Stimulated activated CD8-positive, alpha-beta memory T cell treated with anti-CD3 and anti-CD28 coated beads, Interleukin-2, amount 100 ng/mL, for 48 hours (primary cell): ENCODE results near the gene RNU1-3.
"Not testable (repeated sequence)": the region's sequence is repeated elsewhere in the genome, so short reads cannot be mapped to it uniquely, and the experiment has no call there.

Source experiments
- DNase-seq, 2 donors: peaks; one replicate each; pipeline ENCODE4 v3.0.0-alpha.2; 2020; ENCODE audit warnings: low read depth in 2 of 2

Gene RNU1-3

GRCh38 chr1:16666502-16667413 is at the start of gene RNU1-3:
Gene RNU1-3 (minus strand): TSS chr1:16666948.
- not testable (repeated sequence) for DNase-seq

GRCh38 chr1:16713480-16713879 is 46.7 kb upstream of the RNU1-3 start:
- DNase-seq = not testable (repeated sequence)

DNA sequence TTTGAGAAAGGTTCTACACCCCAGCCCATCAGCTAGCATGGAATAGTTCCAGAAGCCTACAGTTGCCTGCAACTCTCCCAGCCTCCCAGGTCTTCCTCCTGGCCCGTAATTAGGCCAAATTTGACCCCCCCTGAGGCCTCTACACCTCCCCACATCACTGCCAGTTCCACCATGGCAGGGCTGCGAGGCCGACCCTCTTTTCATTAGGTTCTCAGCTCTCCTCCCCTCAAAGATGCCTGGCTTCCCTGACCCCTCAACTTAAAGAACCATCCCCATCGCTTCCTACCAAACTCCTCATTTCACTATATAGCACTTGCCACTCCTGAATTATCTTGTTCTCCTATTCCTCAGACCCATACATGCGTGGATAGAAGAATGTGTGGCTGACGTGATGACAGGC is 46.2 kb upstream of the RNU1-3 start:
- DNase-seq = not testable (repeated sequence)

DNA sequence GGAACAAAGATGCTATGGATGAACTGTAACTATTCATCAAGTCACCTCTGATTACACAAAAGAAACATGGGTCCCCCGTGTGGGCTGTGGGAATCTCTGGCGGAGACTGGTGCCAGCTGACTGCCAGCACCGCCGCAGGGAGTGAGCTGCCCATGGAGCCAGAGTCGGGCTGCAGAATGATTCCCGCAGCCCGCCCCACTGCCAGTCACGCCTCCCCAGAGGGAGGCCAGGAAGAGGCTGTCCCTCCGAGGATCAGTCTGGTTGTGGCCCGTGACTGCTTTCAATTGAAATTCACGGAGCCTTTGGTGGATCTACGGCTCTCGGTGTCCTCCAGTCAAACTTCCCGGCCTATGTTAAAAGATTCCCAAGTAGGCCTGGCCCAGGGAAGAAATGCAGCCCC is 45.8 kb upstream of the RNU1-3 start:
- DNase-seq = not testable (repeated sequence)

- not testable (repeated sequence) for DNase-seq
These were observed 45.4 kb upstream of the RNU1-3 start for GRCh38 chr1:16712131-16712530.

DNA sequence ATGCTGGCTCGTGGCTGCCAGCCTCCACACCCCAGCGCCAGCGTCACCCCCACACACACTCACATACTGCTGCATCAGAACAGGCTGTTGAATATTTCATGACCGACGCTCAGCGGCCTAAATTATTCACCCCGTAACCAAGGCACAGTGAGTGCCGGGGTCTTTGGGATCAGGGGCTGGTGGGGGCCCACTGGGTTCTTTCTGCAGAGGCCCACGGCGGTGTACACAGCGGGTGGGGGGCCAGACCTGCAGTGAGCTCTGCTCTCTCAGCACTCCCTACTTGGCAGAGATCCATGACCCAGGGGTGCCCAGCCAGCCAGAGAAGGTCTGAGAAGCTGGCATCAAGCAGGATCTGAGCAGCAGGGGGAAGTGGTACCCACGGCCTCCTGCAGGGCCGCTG is 43.9 kb upstream of the RNU1-3 start:
- DNase-seq = not testable (repeated sequence)

DNA sequence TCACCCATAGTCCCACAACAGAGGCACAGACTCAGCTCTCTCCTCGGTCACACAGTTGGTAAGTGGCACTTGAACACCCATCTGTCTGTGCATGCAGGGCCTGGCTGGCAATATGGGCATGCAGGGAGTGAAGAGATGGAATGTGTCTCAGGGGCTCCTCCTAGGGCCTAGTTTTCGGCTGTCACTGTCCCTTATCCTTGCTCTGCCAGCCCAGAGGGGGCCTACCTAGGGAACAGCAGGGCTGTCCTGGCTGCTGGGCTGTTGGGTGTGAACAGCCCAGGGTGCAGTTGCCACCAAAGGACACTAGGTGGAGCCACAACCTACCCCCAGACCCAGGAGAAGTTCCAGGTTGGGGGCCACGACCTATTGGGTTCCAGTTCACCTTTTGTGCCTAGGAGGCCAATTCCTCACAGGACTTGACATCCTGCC is 42.9 kb upstream of the RNU1-3 start:
- not testable (repeated sequence) for DNase-seq

DNA sequence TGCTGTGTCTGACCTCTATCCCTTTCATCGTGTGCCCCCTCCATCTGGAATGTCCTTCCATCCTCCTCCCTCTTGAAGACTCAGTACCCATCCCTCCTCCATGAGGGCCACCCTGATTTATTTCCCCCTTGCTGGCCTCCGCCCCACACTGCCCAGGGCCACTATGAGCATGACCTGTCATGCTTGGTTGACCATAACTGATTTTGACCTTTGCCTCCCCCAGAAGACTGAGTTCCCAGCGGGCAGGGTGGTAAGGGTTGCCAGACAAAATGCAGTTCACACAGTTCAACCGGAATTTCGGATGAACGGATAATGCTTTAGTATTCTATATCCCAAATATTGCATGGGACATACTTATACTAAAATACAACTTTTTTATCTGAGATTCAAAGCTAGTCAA is 42.0 kb upstream of the RNU1-3 start:
- not testable (repeated sequence) for DNase-seq

GRCh38 chr1:16707130-16708093 is 40.7 kb upstream of the RNU1-3 start:
- not testable (repeated sequence) for DNase-seq

DNA sequence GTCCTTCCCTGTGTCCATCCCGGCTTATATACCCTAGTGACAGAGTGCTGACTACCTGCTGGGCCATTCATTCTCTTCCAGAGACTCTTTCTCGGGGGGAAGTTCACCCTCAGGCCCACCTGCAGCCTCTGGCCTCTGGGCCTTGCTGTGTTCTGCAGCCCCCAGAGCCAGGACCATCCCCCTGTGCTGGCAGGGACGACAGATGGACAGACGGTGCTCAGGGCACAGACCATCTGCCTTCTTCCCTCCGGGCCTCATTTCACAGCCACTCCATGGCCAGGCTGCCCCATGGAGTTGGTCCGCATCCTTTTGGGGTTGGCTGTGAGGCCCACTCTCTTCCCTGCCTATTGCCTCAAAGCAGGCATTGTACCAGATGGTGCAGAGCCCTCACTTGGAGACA is 39.6 kb upstream of the RNU1-3 start:
- not testable (repeated sequence) for DNase-seq

DNA sequence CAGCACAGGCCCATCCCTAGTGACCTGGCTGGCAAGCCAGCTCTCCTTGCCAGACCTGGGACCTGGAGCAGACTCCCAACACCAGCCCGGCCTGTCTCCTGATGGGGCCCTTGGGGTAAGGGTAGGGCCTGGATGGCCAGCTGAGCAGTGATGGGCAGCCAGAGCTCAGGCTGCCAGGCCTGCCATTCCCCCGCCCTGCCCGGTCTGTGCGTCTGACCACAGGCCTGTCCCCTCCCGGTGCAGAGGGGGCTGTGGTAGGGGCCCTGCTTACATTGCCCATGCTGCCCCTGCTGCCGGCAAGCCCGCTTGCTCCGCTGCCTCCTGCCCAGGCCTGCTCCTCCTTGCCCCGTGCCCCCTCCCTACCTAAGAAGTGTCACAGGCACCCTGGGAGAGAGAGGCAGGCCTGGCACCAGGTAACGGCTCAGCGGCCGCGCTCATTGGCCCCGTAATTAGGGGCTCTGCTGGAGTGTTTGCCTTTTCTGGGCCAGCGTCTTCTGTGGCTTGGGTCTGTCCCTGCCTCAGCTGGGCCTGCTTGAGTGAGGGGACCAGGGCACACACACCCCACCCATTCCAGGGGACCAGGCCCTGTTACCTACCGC is 37.9 kb upstream of the RNU1-3 start:
- not testable (repeated sequence) for DNase-seq

- DNase-seq = not testable (repeated sequence)
These were observed 37.3 kb upstream of the RNU1-3 start for GRCh38 chr1:16704076-16704475.

DNA sequence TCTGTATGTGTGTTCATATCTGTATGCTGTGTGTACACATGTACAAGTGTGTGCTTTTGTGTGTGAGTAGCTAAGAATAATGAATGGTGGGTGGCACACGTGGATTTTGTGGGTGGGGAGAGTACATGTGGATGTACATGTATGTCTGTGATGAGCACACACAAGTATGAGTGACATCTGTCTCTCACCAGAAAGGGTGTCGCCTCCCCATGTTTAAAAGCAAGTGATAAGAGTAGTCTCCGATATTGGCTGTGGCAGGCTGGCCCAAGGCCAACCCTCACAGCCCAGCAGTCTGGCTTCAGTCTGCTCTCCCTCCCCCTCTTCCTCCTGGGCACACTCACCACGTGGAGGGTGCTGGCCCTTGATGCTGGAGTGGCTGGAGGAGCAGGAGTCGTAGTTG is 36.9 kb upstream of the RNU1-3 start:
- DNase-seq = not testable (repeated sequence)

DNA sequence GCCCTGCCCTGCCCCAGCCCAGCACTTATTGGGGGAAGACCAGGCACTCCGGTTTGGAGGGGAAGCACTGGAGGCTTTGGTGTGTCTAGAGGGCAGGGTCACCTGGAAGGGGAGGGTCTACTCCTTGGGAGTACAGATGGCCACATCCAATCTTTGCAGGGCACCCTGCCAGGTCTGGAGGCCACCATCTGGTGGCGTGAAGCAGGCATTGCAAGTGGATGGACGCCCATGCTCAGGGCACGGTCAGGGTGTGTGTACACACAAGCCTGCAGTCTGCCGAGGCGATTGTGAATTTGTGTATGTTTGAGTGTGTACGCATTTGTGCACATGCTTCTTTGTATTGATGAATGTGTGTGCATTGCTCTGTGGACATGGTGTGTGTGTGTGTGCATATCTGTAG is 36.4 kb upstream of the RNU1-3 start:
- DNase-seq = not testable (repeated sequence)

DNA sequence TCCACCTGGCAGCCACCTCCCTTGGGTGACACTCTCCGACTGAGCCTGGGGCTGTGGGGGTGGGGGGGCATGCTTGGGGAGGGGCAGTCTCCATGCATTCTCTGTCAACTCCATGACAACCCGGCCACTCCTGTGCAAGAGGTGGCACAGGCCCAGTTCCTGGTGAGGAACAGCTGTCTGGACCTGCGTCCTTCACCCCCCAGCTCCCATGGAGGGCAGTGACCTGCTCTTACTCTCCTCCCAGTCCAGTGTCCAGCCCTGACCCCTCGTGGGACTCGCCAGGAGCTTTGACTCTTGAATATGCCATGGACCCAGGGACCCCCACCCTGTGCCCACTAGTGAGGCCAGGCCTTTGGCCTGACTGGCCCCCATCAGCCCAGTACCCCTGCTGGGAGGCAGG is 35.5 kb upstream of the RNU1-3 start:
- not testable (repeated sequence) for DNase-seq

- DNase-seq = not testable (repeated sequence)
These were observed 34.4 kb upstream of the RNU1-3 start for GRCh38 chr1:16701189-16701588.

DNA sequence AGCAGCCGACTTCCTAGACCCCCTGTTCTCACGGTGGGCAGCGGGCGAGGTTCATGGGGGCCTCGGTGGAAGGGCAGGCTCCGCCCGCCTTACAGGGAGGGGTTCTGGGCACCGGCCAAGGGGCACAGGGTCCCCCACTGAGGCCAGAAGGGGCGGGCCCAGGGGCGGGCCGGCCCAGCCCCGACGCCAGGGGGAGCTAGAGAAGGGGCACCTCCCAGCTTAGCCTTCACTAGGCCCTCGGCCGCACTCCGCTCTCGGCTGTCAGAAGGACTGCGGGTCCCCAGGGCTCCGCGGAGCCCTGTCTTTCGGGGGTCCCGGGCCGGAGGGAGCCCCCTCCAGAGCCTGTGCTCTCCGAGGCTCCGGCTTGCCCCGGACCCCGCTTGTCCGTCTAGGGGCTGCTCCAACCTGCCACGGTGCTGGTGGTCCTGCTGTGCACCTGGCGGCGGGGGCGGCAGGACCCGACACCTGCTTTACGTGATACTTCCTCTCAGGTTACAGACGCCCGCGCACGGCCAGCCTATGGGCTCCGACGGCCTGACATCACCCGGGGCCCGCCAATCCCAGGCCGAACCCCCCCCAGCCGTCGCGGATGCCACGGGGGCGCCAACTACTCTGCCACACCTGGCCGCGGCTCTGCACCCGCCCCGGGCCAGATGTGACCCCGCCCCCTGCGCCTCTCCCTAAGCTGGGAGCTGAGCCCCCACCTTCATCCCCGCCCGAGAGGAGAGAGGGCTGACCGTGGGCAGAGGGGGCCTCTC is 33.6 kb upstream of the RNU1-3 start:
- not testable (repeated sequence) for DNase-seq

GRCh38 chr1:16699440-16699839 is 32.7 kb upstream of the RNU1-3 start:
- DNase-seq = not testable (repeated sequence)

DNA sequence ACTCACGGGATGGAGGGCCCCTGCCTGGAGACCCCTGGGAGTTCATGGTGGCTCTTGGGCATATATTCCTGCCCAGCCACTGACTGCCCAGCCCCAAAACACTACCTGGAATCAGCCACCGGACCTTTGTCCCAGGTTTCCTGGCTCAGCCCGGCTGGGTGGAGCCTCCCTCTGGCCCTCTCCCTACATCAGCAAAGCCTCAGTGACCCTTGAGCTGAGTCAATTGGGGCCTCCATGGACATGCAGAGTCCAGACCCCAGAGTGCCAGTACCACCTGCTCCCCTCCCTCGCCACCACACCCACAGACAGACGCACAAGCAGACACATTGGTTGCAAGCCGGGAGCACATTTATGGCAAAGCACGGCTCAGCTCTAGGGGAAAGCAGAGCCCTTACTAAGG is 30.4 kb upstream of the RNU1-3 start:
- not testable (repeated sequence) for DNase-seq

DNA sequence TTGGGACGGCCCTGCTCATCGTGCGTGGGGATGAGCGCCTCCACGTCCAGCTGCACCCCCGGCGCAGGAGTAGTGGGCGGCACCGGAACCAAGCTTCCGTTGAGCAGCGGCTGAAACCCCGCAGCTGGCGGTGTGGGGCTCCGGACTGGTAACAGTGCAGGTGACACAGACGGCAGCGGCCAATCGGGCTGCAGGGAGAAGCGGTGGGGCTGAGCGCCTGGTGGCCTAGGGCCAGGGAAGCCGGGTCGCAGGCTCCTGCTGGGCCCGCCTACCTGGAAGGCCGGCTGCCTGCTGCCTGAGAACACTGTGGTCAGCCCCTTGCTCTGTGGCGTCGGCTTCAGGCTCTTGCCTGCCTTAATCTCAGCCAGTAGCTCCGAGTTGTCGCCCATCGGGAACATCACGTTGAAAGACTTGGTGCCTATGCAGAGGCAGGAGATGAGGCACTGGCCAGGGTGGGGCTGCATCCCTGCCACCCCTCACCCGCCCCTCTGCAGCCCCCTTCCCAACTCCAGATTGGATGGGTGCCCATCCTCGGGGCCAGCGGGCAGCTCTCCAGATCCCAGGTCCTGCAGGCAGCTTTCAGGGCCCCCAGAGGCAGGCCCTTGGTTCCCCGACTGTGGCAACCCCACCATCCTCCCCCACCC is 29.9 kb upstream of the RNU1-3 start:
- not testable (repeated sequence) for DNase-seq
